CD4-positive, alpha-beta T cell (primary cell): ENCODE results near the gene TOR1B. TPM values are rescaled to one million over a fixed set of nuclear protein-coding genes. Genes with fewer than 3 reads are reported as not detected.

Experiments used
- ATAC-seq: fragments of 200-7000 bp; cut with Tn5 transposase; one replicate; pipeline ENCODE4 v1.10.0; 2022; ENCODE audit warnings: mild to moderate bottlenecking; ENCODE audit not compliant: poor library complexity
- CTCF ChIA-PET: fragments of 350-600 bp; sonication (Branson Sonifier 250); formaldehyde crosslinking; loops from one replicate; lab custom pipeline; 2021; ENCODE audit warnings: antibody characterized with exemption, inconsistent platforms; lab: Charles Lee
- POLR2A ChIA-PET: fragments of 350-600 bp; sonication (Branson Sonifier 250); formaldehyde crosslinking; loops from one replicate; lab custom pipeline; 2021; ENCODE audit warnings: antibody characterized with exemption, inconsistent platforms; lab: Charles Lee
- DNase-seq, 14 experiments: peaks; one replicate each; pipeline ENCODE4 v3.0.0-alpha.2; 2013 to 2020; ENCODE audit warnings: mixed read lengths in 2 of 14
- H3K27ac ChIP-seq, 2 donors: one replicate each; pipeline versions ENCODE4 v1.5.1 to v1.7.0; 2013; ENCODE audit warnings: low read length in 2 of 2, low read depth in 1 of 2, mild to moderate bottlenecking in 1 of 2
- H3K27me3 ChIP-seq, 2 experiments: 1 replicate in 1 of 2; 2 replicates in 1 of 2; pipeline versions ENCODE4 v1.6.1 to v1.7.0; 2013; ENCODE audit warnings: low read length in 2 of 2, control low read depth in 1 of 2, mild to moderate bottlenecking in 1 of 2, moderate library complexity in 1 of 2; ENCODE audit not compliant: insufficient read depth in 2 of 2, control insufficient read depth in 1 of 2
- H3K36me3 ChIP-seq: one replicate; pipeline ENCODE4 v1.6.1; 2013; ENCODE audit warnings: low read length, control low read depth; ENCODE audit not compliant: insufficient read depth
- H3K4me1 ChIP-seq: one replicate; pipeline ENCODE4 v1.6.1; 2013; ENCODE audit warnings: low read length, control low read depth; ENCODE audit not compliant: insufficient read depth
- H3K4me3 ChIP-seq: one replicate; pipeline ENCODE4 v1.5.1; 2013; ENCODE audit warnings: mild to moderate bottlenecking, low read length, moderate library complexity
- H3K9me3 ChIP-seq, 2 experiments: 1 replicate in 1 of 2; 2 replicates in 1 of 2; pipeline versions ENCODE4 v1.6.1 to v1.7.0; 2013; ENCODE audit warnings: low read length in 2 of 2, mild to moderate bottlenecking in 2 of 2, control low read depth in 1 of 2, moderate library complexity in 1 of 2; ENCODE audit not compliant: control insufficient read depth in 1 of 2, insufficient read depth in 1 of 2
- H3K27ac Mint-ChIP-seq: one replicate; pipeline ENCODE4 v1.8.0; 2020; ENCODE audit warnings: mixed read lengths
- H3K27me3 Mint-ChIP-seq: one replicate; pipeline ENCODE4 v1.8.0; 2021; ENCODE audit warnings: mixed read lengths
- H3K36me3 Mint-ChIP-seq: one replicate; pipeline ENCODE4 v1.8.0; 2021; ENCODE audit warnings: low read depth, mixed read lengths
- H3K4me1 Mint-ChIP-seq: one replicate; pipeline ENCODE4 v1.8.0; 2021; ENCODE audit warnings: low read depth, mixed read lengths
- H3K4me3 Mint-ChIP-seq: one replicate; pipeline ENCODE4 v1.8.0; 2020; ENCODE audit warnings: mild to moderate bottlenecking, mixed read lengths
- H3K9me3 Mint-ChIP-seq: one replicate; pipeline ENCODE4 v1.8.0; 2020; ENCODE audit warnings: mixed read lengths
- CTCF ChIP-seq: fragments of 200-600 bp; IDR thresholded peaks from one replicate; pipeline ENCODE4 v1.8.0; 2022; ENCODE audit warnings: antibody characterized with exemption, mild to moderate bottlenecking
- intact Hi-C, 2 experiments: fragments of 100-400 bp; cut with DNase I in 1 of 2; cut with micrococcal nuclease in 1 of 2; formaldehyde crosslinking; loops; one replicate each; pipeline versions ENCODE4 v1.15.1 to v1.9.0; 2023 to 2025; cut with DNase I, micrococcal nuclease
- total RNA-seq, 174 experiments: library from RNA in 2 of 174; stranded (reverse) in 2 of 174; gene quantifications; one replicate each; pipeline ENCODE4 v1.2.3 and lab custom pipeline; 2021 to 2026

The TOR1B gene
- total RNA-seq, 2 experiments from 2014 or later = 13.4 to 15.1 TPM

GRCh38 chr9:129826344-129826743, 23.4 kb downstream of the TOR1B start:
- no peak overlapping the region for H3K4me3 Mint-ChIP-seq
- peaks cover 61% of the 10 kb centered on the region for H3K36me3 ChIP-seq
- H3K27me3 Mint-ChIP-seq = no peaks in the 10 kb centered on the region
- peaks cover 64% of the 10 kb centered on the region for H3K36me3 Mint-ChIP-seq
- peaks cover 14% of the 10 kb centered on the region for H3K4me1 ChIP-seq
- H3K4me1 Mint-ChIP-seq = peaks cover 12% of the 10 kb centered on the region
- H3K9me3 ChIP-seq = no peaks in the 10 kb centered on the region
- intact Hi-C loops = no loop called here
- POLR2A ChIA-PET = interaction anchor here (1.4 kb wide), 1 partner anchor 65 kb away, joined by 3 read pairs; no protein-coding TSS in a partner anchor
- TF ChIP-seq CTCF = no peak
- CTCF ChIA-PET = no interaction called here
- ATAC-seq = no peak
- H3K27ac Mint-ChIP-seq = no peak overlapping the region
- no peaks in the 10 kb centered on the region for H3K9me3 Mint-ChIP-seq
- no peak for DNase-seq
- H3K4me3 ChIP-seq = no peak overlapping the region
- H3K27ac ChIP-seq = no peak overlapping the region
- H3K27me3 ChIP-seq = no peaks in the 10 kb centered on the region

- intact Hi-C loops = no loop called here
Observed at GRCh38 chr9:129826759-129827158, 23.8 kb downstream of the TOR1B start.

GRCh38 chr9:129828051-129828450, 25.1 kb downstream of the TOR1B start:
- ChIA-PET CTCF (no interaction called here), POLR2A (no interaction called here)
- no peaks in the 10 kb centered on the region for H3K9me3 Mint-ChIP-seq
- Histone ChIP-seq H3K27ac (no peak overlapping the region), H3K4me1 (peaks cover 7% of the 10 kb centered on the region), H3K4me3 (no peak overlapping the region), H3K9me3 (no peaks in the 10 kb centered on the region), H3K27me3 (no peaks in the 10 kb centered on the region), H3K36me3 (peaks cover 66% of the 10 kb centered on the region)
- H3K36me3 Mint-ChIP-seq = peaks cover 71% of the 10 kb centered on the region
- DNase-seq = no peak
- intact Hi-C loops = no loop called here
- no peak overlapping the region for H3K4me3 Mint-ChIP-seq
- ATAC-seq = no peak
- H3K27ac Mint-ChIP-seq = no peak overlapping the region
- no peak for TF ChIP-seq CTCF
- H3K27me3 Mint-ChIP-seq = no peaks in the 10 kb centered on the region
- peaks cover 2% of the 10 kb centered on the region for H3K4me1 Mint-ChIP-seq

More at GRCh38 chr9:129826759-129827158, 23.8 kb downstream of the TOR1B start:
- Histone ChIP-seq H3K27ac (no peak overlapping the region), H3K4me1 (peaks cover 14% of the 10 kb centered on the region), H3K36me3 (peaks cover 61% of the 10 kb centered on the region), H3K9me3 (no peaks in the 10 kb centered on the region), H3K27me3 (no peaks in the 10 kb centered on the region), H3K4me3 (no peak overlapping the region)
- no peak overlapping the region for H3K27ac Mint-ChIP-seq
- H3K9me3 Mint-ChIP-seq = no peaks in the 10 kb centered on the region
- no peaks in the 10 kb centered on the region for H3K27me3 Mint-ChIP-seq
- ATAC-seq (no peak), DNase-seq (no peak)
- ChIA-PET POLR2A (interaction anchor here (0.9 to 1.4 kb wide), 2 partner anchors 60 to 65 kb away, joined by 3 to 6 read pairs; no protein-coding TSS in a partner anchor), CTCF (interaction anchor here (1.1 kb wide), 1 partner anchor 212 kb away, joined by 3 read pairs; no protein-coding TSS in a partner anchor)
- no peak for TF ChIP-seq CTCF
- H3K4me3 Mint-ChIP-seq = peak overlapping the region; percentile 15
- peaks cover 12% of the 10 kb centered on the region for H3K4me1 Mint-ChIP-seq
- peaks cover 69% of the 10 kb centered on the region for H3K36me3 Mint-ChIP-seq
